HepG2 (cell line): ENCODE data around the gene GSS. TPM values are rescaled to one million over a fixed set of nuclear protein-coding genes. Genes with fewer than 3 reads are reported as not detected.
A peak's percentile ranks its signal among the peaks of the same experiment; 100 is the strongest.

ENCODE experiments used
- CEBPG ChIP-seq: IDR thresholded peaks from 2 replicates; pipeline ENCODE4 v1.6.1; 2016
- FOXM1 ChIP-seq: sonication (generic); formaldehyde crosslinking; IDR thresholded peaks from 2 replicates; pipeline ENCODE4 v1.5.0; 2020; ENCODE audit warnings: missing genetic modification reagents
- HDAC1 ChIP-seq: sonication (generic); formaldehyde crosslinking; IDR thresholded peaks from 2 replicates; pipeline ENCODE4 v1.5.1; 2020; ENCODE audit warnings: mild to moderate bottlenecking, missing genetic modification reagents
- IRF9 ChIP-seq: sonication (generic); formaldehyde crosslinking; IDR thresholded peaks from 2 replicates; pipeline ENCODE4 v1.8.0; 2022; ENCODE audit warnings: missing genetic modification reagents, mild to moderate bottlenecking, borderline replicate concordance
- RBM39 ChIP-seq: fragments of 200-400 bp; formaldehyde crosslinking; IDR thresholded peaks from one replicate; pipeline ENCODE4 v1.6.1; 2018; ENCODE audit warnings: antibody characterized with exemption, mild to moderate bottlenecking, low read depth, low read length; ENCODE audit not compliant: poor library complexity, severe bottlenecking
- TAF15 ChIP-seq: fragments of 200-400 bp; formaldehyde crosslinking; IDR thresholded peaks from one replicate; pipeline ENCODE4 v1.6.1; 2018; ENCODE audit warnings: mild to moderate bottlenecking, low read depth, low read length; ENCODE audit not compliant: poor library complexity, severe bottlenecking
- TGIF2 ChIP-seq: IDR thresholded peaks from 2 replicates; pipeline ENCODE4 v1.6.1; 2016; ENCODE audit warnings: control low read depth, missing compliant biosample characterization
- TSC22D2 ChIP-seq: sonication (generic); formaldehyde crosslinking; IDR thresholded peaks from 2 replicates; pipeline ENCODE4 v1.5.1; 2020; ENCODE audit warnings: missing genetic modification reagents, mild to moderate bottlenecking, borderline replicate concordance
- UBTF ChIP-seq: sonication (generic); formaldehyde crosslinking; IDR thresholded peaks from 2 replicates; pipeline ENCODE4 v1.4.0; 2020; ENCODE audit warnings: mild to moderate bottlenecking, missing genetic modification reagents
- YEATS4 ChIP-seq: sonication (generic); formaldehyde crosslinking; IDR thresholded peaks from 2 replicates; pipeline ENCODE4 v1.4.0; 2020; ENCODE audit warnings: missing genetic modification reagents, borderline replicate concordance
- ZBTB14 ChIP-seq: sonication (generic); formaldehyde crosslinking; IDR thresholded peaks from 2 replicates; pipeline ENCODE4 v1.4.0; 2020; ENCODE audit warnings: missing genetic modification reagents
- ZNF251 ChIP-seq: sonication (generic); formaldehyde crosslinking; IDR thresholded peaks from 2 replicates; pipeline ENCODE4 v1.9.0; 2021; ENCODE audit warnings: mild to moderate bottlenecking, missing genetic modification reagents
- ZNF709 ChIP-seq: sonication (generic); formaldehyde crosslinking; IDR thresholded peaks from 2 replicates; pipeline ENCODE4 v1.5.0; 2020; ENCODE audit warnings: mild to moderate bottlenecking, missing genetic modification reagents
- ZNF781 ChIP-seq: sonication (generic); formaldehyde crosslinking; IDR thresholded peaks from 2 replicates; pipeline ENCODE4 v1.5.1; 2020; ENCODE audit warnings: borderline replicate concordance, mild to moderate bottlenecking, missing genetic modification reagents; ENCODE audit errors: not compliant biosample characterization
- polyA plus RNA-seq, 8 experiments: library from polyadenylated mRNA; depleted of rRNA in 3 of 8; stranded (reverse) in 7 of 8; unstranded in 1 of 8; fragments of >200 nt; fragmentation: Illumina TruSeq in 4 of 8; extraction: Trizol in 4 of 8; gene quantifications; 2 replicates each; pipeline versions ENCODE4 v1.2.1 to v1.2.3, GENCODE V29; 2011 to 2016; ENCODE audit warnings: low read depth in 4 of 8, missing spikeins in 1 of 8, mixed read lengths in 1 of 8; ENCODE audit not compliant: insufficient read depth in 1 of 8
- total RNA-seq, 5 experiments: library from RNA; depleted of rRNA; stranded (reverse); fragments of >200 nt; fragmentation: Illumina TruSeq; extraction: Trizol; gene quantifications; 2 replicates each; pipeline ENCODE4 v1.2.3, GENCODE V29; 2016; ENCODE audit warnings: low read depth in 1 of 5
- TF ChIP-seq, protein P1 (sequence below): IDR thresholded peaks from 2 replicates; pipeline ENCODE4 v1.6.1; 2016; ENCODE audit warnings: control low read depth
- TF ChIP-seq, protein P2 (sequence below): sonication (generic); formaldehyde crosslinking; IDR thresholded peaks from 2 replicates; pipeline ENCODE4 v1.9.0; 2021; ENCODE audit warnings: missing genetic modification reagents, borderline replicate concordance

GSS gene
- total and polyA plus RNA-seq, 2 of the 13 experiments (the other 11 are each of a cell fraction or from before 2014, with no cell fraction given): 80.1 to 102 TPM

DNA sequence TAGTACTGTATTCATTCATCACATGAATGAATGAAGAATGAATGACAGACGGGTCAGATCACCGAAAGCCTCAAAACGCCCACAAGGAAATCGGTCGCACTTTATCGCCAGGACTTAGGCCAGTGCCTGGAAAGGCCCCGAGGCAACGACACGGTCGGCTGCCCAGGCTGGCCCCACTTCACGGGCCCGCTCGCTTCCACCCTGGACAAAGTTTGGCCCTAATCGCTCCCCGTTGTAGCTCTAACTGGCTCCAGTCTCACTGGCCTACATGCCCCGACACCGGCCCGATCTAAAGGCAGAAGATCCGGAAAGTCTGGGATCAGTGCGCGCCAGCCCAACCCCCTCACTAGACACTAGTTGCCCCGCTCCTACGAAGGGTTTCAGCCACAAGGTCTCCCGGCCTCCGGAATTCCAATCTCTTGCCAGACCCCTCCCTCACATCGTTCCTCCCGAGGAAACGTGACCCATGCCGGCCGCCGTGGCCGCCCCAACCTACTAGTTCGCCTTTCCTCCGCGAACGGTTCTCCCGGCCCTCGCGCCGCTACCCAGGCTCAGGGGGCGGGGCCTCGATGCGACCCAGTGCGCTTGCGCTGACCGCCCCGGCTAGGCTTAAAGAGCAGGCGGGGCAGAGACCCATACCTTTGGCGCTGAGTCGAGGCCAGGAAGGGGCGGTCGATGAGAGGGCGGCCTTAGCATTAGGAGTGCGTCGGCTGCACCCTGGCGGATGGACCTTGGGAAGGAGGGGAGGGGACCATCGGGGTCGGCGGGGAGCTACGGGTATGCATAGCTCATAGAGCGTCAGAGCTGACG lies at the start of gene GSS, which contains the start of gene MYH7B (continued):
- TF ChIP-seq, protein P1, sequence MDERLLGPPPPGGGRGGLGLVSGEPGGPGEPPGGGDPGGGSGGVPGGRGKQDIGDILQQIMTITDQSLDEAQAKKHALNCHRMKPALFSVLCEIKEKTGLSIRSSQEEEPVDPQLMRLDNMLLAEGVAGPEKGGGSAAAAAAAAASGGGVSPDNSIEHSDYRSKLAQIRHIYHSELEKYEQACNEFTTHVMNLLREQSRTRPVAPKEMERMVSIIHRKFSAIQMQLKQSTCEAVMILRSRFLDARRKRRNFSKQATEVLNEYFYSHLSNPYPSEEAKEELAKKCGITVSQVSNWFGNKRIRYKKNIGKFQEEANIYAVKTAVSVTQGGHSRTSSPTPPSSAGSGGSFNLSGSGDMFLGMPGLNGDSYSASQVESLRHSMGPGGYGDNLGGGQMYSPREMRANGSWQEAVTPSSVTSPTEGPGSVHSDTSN (CRISPR knock-in tag): no peak
- TF ChIP-seq ZBTB14 (CRISPR knock-in tag) (no peak), ZNF251 (CRISPR knock-in tag) (no peak; the same call in 1 of the 2 replicates), YEATS4 (peak; percentile 84; the same call in 1 of the 2 replicates), ZNF709 (peak; percentile 97), TAF15 (peak; percentile 83), IRF9 (CRISPR knock-in tag) (peak; percentile 92), ZNF781 (CRISPR knock-in tag) (peak; percentile 86), CEBPG (CRISPR knock-in tag) (no peak; the same call in 1 of the 2 replicates), RBM39 (peak; percentile 98), TGIF2 (CRISPR knock-in tag) (peak; percentile 96), FOXM1 (CRISPR knock-in tag) (no peak), TSC22D2 (peak; percentile 96), HDAC1 (CRISPR knock-in tag) (peak; percentile 91), UBTF (CRISPR knock-in tag) (peak; percentile 98)
- TF ChIP-seq, protein P2, sequence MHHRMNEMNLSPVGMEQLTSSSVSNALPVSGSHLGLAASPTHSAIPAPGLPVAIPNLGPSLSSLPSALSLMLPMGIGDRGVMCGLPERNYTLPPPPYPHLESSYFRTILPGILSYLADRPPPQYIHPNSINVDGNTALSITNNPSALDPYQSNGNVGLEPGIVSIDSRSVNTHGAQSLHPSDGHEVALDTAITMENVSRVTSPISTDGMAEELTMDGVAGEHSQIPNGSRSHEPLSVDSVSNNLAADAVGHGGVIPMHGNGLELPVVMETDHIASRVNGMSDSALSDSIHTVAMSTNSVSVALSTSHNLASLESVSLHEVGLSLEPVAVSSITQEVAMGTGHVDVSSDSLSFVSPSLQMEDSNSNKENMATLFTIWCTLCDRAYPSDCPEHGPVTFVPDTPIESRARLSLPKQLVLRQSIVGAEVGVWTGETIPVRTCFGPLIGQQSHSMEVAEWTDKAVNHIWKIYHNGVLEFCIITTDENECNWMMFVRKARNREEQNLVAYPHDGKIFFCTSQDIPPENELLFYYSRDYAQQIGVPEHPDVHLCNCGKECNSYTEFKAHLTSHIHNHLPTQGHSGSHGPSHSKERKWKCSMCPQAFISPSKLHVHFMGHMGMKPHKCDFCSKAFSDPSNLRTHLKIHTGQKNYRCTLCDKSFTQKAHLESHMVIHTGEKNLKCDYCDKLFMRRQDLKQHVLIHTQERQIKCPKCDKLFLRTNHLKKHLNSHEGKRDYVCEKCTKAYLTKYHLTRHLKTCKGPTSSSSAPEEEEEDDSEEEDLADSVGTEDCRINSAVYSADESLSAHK (CRISPR knock-in tag): 0 out of 2 replicates have a peak, but pooled peaks have one; percentile 60
